Stimulated activated naive CD8-positive, alpha-beta T cell treated with anti-CD3 and anti-CD28 coated beads, Interleukin-15, amount 100 ng/mL, for 72 hours (primary cell): Measurements from ENCODE around the gene COPZ1.
A peak's percentile ranks its signal among the peaks of the same experiment; 100 is the strongest.
"Not testable (repeated sequence)": the region's sequence is repeated elsewhere in the genome, so short reads cannot be mapped to it uniquely, and the experiment has no call there.

Source experiments
- ATAC-seq: fragments of 150-1000 bp; cut with Tn5 transposase; 2 replicates; pipeline ENCODE4 v1.10.0; 2021; ENCODE audit warnings: mild to moderate bottlenecking, moderate library complexity
- DNase-seq, 2 donors: peaks; one replicate each; pipeline ENCODE4 v3.0.0; 2021 to 2022
- H3K27ac Mint-ChIP-seq, 2 donors: one replicate each; pipeline ENCODE4 v1.8.0; 2022; ENCODE audit warnings: mild to moderate bottlenecking in 2 of 2, mixed read lengths in 2 of 2, moderate library complexity in 2 of 2
- H3K27me3 Mint-ChIP-seq: one replicate; pipeline ENCODE4 v1.8.0; 2022; ENCODE audit warnings: mixed read lengths
- H3K4me1 Mint-ChIP-seq: one replicate; pipeline ENCODE4 v1.8.0; 2022; ENCODE audit warnings: mild to moderate bottlenecking, mixed read lengths
- H3K4me3 Mint-ChIP-seq, 2 donors: one replicate each; pipeline ENCODE4 v1.8.0; 2022; ENCODE audit warnings: mild to moderate bottlenecking in 2 of 2, mixed read lengths in 2 of 2, moderate library complexity in 1 of 2
- H3K9me3 Mint-ChIP-seq, 2 donors: one replicate each; pipeline ENCODE4 v1.8.0; 2022; ENCODE audit warnings: mixed read lengths in 2 of 2

COPZ1 gene

GRCh38 chr12:54306925-54307741, 17.8 kb upstream of the COPZ1 start:
- peak; percentile 65 for ATAC-seq
- H3K27me3 Mint-ChIP-seq = peaks cover 42% of the 10 kb centered on the region
- peaks cover 19% of the 10 kb centered on the region for H3K4me1 Mint-ChIP-seq
- peak in 1 of 2 donors; percentile 28 for DNase-seq
- H3K9me3 Mint-ChIP-seq = no peaks in the 10 kb centered on the region
- H3K27ac Mint-ChIP-seq = no peak overlapping the region
- H3K4me3 Mint-ChIP-seq = no peak overlapping the region

DNA sequence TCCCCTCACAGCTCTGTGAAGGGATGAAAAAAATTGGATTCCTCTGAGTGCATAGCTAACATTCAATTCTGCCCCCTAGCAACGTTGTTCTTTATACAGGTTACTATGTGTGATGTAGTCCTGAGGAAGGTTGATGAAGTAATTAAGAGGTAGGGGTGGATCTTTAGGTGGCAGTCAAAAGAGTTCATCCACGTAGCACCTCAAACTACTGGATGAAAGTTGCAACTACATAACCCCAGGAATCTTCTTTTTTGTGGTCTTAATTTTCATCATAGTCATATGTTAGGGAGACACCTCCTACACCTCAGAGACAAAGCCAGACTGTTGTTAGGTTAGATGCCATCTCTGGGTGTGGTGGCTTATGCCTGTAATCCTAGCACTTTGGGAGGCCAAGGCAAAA, 13.9 kb upstream of the COPZ1 start:
- no peak overlapping the region for H3K4me3 Mint-ChIP-seq
- no peak for DNase-seq
- peaks cover 12% of the 10 kb centered on the region for H3K27me3 Mint-ChIP-seq
- no peaks in the 10 kb centered on the region for H3K9me3 Mint-ChIP-seq
- H3K4me1 Mint-ChIP-seq = peaks cover 11% of the 10 kb centered on the region
- no peak overlapping the region for H3K27ac Mint-ChIP-seq
- peak; percentile 49 for ATAC-seq

GRCh38 chr12:54312309-54312708, 12.6 kb upstream of the COPZ1 start:
- not testable (repeated sequence) for H3K27me3 Mint-ChIP-seq, H3K9me3 Mint-ChIP-seq, H3K4me3 Mint-ChIP-seq, H3K4me1 Mint-ChIP-seq, H3K27ac Mint-ChIP-seq, ATAC-seq, DNase-seq

- no peaks in the 10 kb centered on the region for H3K9me3 Mint-ChIP-seq
- no peaks in the 10 kb centered on the region for H3K27me3 Mint-ChIP-seq
- H3K27ac Mint-ChIP-seq = no peak overlapping the region
- no peak overlapping the region for H3K4me3 Mint-ChIP-seq
- DNase-seq (no peak), ATAC-seq (no peak)
- peaks cover 19% of the 10 kb centered on the region for H3K4me1 Mint-ChIP-seq
Observed at GRCh38 chr12:54321363-54321762, 3.6 kb upstream of the COPZ1 start.

DNA sequence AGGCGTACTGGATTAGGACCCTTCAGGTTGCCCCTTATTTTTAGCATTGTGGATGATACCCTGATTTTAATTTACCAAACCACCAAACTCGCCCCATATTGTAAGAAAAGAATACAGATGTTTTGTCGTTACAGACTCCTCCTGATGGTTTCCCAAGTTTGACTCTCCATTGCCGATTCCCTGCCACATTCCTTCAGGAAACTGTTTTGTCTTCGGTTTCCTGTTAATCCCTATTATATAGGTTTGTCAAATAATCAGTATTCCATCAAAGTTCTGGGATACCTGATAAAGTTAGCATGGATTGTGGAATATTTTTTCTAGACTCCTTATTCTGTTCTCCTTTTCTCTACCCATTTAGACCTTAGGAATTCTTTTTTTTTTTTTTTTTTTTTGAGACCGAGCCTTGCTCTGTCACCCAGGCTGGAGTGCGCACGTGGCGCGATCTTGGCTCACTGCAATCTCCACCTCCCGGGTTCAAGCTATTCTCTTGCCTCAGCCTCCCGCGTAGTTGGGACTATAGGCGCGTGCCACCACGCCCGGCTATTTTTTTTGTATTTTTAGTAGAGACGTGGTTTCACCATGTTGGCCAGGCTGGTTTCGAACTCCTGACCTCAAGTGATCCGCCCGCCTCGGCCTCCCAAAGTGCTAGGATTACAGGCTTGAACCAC, 645 bp downstream of the COPZ1 start:
- not testable (repeated sequence) for ATAC-seq, DNase-seq, H3K27me3 Mint-ChIP-seq, H3K9me3 Mint-ChIP-seq
- H3K4me3 Mint-ChIP-seq = peak overlapping the region; percentile 95 to 96
- H3K4me1 Mint-ChIP-seq = peaks cover 47% of the 10 kb centered on the region
- peak overlapping the region; percentile 98 to 99 for H3K27ac Mint-ChIP-seq

DNA sequence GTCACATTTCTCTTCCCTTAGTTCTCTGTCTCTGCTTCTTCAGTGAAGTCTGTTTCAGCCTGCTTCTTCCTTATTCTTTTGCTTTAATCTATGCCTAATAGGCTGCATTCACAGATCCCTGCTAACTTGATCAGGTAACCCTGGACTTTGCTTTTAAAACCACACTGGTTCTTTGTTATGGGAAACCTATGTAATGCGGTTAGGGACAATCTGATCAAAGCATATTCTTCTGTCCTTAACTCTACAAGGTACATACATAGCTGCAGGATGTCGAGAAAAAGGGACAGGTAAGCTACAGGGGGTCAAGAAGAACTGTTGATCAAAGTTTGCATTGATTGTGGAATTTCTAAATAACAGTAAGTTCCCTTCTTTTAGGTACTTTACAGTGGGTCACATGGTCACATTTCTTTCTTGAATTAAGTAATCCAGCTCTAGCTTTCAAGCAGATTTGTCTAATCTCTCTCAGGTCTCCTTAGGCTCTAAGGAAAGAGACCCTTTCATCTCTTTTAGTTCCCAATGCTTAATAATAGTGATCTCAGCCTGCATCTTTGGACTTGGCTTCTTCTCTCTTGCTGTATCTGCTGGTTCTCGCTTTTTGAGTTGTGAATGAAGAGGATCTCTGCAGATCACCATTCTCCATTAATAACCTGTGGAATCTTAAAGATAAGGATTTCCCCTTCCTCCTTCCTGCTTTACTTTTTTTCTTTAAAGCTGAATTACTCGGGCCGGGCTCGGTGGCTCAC, 3.8 kb downstream of the COPZ1 start:
- Mint-ChIP-seq H3K4me1 (peaks cover 59% of the 10 kb centered on the region), H3K27me3 (no peaks in the 10 kb centered on the region), H3K27ac (peak overlapping the region in 1 of 2 donors; percentile 19), H3K4me3 (no peak overlapping the region), H3K9me3 (no peaks in the 10 kb centered on the region)
- ATAC-seq (no peak), DNase-seq (no peak)

GRCh38 chr12:54329759-54330158, 4.8 kb downstream of the COPZ1 start:
- DNase-seq = no peak
- peaks cover 53% of the 10 kb centered on the region for H3K4me1 Mint-ChIP-seq
- H3K9me3 Mint-ChIP-seq = no peaks in the 10 kb centered on the region
- no peak overlapping the region for H3K4me3 Mint-ChIP-seq
- peak overlapping the region in 1 of 2 donors; percentile 76 for H3K27ac Mint-ChIP-seq
- no peak for ATAC-seq
- no peaks in the 10 kb centered on the region for H3K27me3 Mint-ChIP-seq

DNA sequence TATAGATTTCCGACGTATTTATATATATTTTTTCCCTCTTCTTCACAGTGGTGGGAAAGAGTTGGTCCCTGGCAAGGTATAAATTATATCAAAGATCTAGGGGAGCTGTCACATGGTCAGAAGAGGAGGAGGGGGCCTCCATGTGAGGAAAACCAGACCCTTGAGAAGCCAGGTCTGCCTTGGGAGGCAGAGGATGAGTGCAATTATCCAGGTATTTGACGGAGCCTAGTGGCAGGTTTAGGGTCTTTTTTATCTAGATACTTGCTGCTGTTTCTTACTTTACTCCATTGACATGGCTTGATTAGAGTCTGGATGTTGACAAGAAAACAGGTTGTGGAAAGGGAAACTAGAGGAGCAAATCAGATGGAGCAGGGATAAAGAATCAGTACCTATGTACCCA, 5.5 kb downstream of the COPZ1 start:
- ATAC-seq (no peak), DNase-seq (no peak)
- Mint-ChIP-seq H3K4me1 (peaks cover 47% of the 10 kb centered on the region), H3K9me3 (no peaks in the 10 kb centered on the region), H3K27ac (peak overlapping the region; percentile 12 to 55), H3K4me3 (no peak overlapping the region), H3K27me3 (no peaks in the 10 kb centered on the region)

DNA sequence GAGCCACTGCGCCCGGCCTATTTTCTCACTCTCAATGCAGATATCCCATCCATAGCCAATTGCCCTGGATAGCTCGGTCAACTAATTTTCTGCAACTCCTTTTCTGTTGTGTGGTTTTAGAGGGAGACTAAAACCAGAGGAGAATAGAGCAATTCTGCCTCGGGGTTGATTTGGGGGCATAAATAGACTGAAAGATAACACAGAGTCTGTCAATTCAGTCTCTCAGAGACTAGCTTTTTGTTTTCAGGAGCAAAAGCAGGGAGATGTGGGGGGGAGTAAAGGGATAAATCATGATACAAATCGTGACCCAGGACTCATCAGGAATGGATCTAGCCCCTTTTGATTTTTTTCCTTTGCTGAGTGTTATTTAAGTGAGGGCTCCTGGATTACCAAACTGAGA, 6.5 kb downstream of the COPZ1 start:
- DNase-seq (no peak), ATAC-seq (no peak)
- peaks cover 45% of the 10 kb centered on the region for H3K4me1 Mint-ChIP-seq
- H3K27me3 Mint-ChIP-seq = no peaks in the 10 kb centered on the region
- peak overlapping the region in 1 of 2 donors; percentile 19 for H3K27ac Mint-ChIP-seq
- H3K4me3 Mint-ChIP-seq = no peak overlapping the region
- H3K9me3 Mint-ChIP-seq = no peaks in the 10 kb centered on the region

DNA sequence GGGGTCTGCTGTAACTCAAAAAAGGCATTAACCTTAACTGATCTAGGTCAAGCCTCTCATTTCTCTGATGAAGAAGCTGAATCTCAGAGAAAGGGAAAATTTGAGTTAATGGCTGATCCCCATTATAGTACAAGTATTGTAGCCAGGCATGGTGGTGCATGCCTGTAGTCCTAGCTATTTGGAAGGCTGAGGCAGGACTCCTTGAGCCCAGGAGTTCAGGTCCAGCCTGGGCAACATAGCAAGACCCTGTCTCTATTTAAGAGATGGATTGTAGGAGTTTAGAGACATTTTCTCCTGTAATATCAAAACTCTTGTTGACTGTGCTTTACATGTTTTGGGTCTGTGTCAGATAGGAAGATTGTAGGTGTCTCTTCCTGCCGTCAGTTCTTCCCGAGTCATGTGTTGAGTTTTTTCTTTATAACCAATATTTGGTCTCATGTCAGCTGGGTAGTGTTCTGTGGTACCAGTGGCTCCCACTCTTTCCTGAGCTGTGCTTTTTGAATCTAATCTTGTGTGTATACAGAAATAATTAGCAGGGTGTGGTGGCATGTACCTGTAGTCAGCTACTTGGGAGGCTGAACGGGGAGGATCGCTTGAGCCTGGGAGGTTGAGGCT, 8.6 kb downstream of the COPZ1 start:
- Mint-ChIP-seq H3K4me1 (peaks cover 31% of the 10 kb centered on the region), H3K9me3 (no peaks in the 10 kb centered on the region), H3K27me3 (no peaks in the 10 kb centered on the region), H3K27ac (peak overlapping the region in 1 of 2 donors; percentile 7), H3K4me3 (no peak overlapping the region)
- ATAC-seq (no peak), DNase-seq (no peak)

GRCh38 chr12:54337280-54337842, 12.4 kb downstream of the COPZ1 start:
- Mint-ChIP-seq H3K27me3 (no peaks in the 10 kb centered on the region), H3K9me3 (no peaks in the 10 kb centered on the region), H3K4me1 (peaks cover 6% of the 10 kb centered on the region), H3K27ac (no peak overlapping the region), H3K4me3 (no peak overlapping the region)
- DNase-seq = no peak
- ATAC-seq = no peak

- H3K4me3 Mint-ChIP-seq = no peak overlapping the region
- no peak overlapping the region for H3K27ac Mint-ChIP-seq
- H3K9me3 Mint-ChIP-seq = no peaks in the 10 kb centered on the region
- peaks cover 6% of the 10 kb centered on the region for H3K4me1 Mint-ChIP-seq
- no peaks in the 10 kb centered on the region for H3K27me3 Mint-ChIP-seq
- no peak for ATAC-seq
- DNase-seq = no peak
Observed at GRCh38 chr12:54337854-54338650, 13.1 kb downstream of the COPZ1 start.

DNA sequence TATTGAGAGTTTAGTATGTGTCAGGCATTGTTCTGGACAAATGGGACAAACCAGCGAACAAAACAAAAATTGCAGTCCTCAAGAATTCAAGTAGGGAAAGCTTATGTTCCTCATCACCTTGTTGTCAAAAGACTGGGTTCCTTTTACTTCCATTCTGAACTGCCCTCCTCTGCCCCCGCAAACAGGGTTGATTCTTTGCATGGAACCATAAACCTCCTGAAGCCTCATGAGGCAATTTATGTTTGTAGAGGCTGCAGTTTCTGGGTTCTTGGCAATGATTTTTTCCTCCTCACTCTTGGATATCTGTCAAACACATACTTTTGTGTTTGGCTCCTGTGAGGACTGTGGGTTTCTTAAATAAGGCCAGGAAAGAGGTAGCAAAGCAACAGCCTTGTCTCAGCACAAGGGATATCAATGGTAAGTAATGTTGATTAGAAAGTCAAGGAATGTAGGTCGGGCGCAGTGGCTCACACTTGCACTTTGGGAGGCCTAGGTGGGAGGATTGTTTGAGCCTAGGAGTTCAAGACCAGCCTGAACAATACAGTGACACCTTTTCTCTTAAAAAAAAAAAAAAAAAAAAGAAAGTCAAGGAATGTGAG, 13.9 kb downstream of the COPZ1 start:
- no peak for DNase-seq
- H3K27me3 Mint-ChIP-seq = no peaks in the 10 kb centered on the region
- peaks cover 6% of the 10 kb centered on the region for H3K4me1 Mint-ChIP-seq
- H3K27ac Mint-ChIP-seq = no peak overlapping the region
- H3K9me3 Mint-ChIP-seq = no peaks in the 10 kb centered on the region
- H3K4me3 Mint-ChIP-seq = no peak overlapping the region
- ATAC-seq = no peak

- no peak for ATAC-seq
- peaks cover 4% of the 10 kb centered on the region for H3K4me1 Mint-ChIP-seq
- peak overlapping the region in 1 of 2 donors; percentile 81 for H3K27ac Mint-ChIP-seq
- H3K9me3 Mint-ChIP-seq = no peaks in the 10 kb centered on the region
- H3K4me3 Mint-ChIP-seq = no peak overlapping the region
- H3K27me3 Mint-ChIP-seq = no peaks in the 10 kb centered on the region
- DNase-seq = no peak
Observed at GRCh38 chr12:54340846-54341245, 15.9 kb downstream of the COPZ1 start.
